HepG2 (cell line): ENCODE data around the gene MRPL20. TPM values are rescaled to one million over a fixed set of nuclear protein-coding genes. Genes with fewer than 3 reads are reported as not detected.

ENCODE experiments used
- ATM ChIP-seq: fragments of 450-650 bp; IDR thresholded peaks from 2 replicates; pipeline ENCODE4 v1.7.1; 2017; ENCODE audit warnings: mild to moderate bottlenecking, borderline replicate concordance
- FOXM1 ChIP-seq: sonication (generic); formaldehyde crosslinking; IDR thresholded peaks from 2 replicates; pipeline ENCODE4 v1.5.0; 2020; ENCODE audit warnings: missing genetic modification reagents
- HMGXB4 ChIP-seq, 2 experiments: sonication (generic) in 1 of 2; formaldehyde crosslinking in 1 of 2; IDR thresholded peaks; 2 replicates each; pipeline versions ENCODE4 v1.4.0 to v1.6.1; 2018 to 2020; ENCODE audit warnings: missing genetic modification reagents in 2 of 2, borderline replicate concordance in 1 of 2, low read depth in 1 of 2, mild to moderate bottlenecking in 1 of 2, missing biosample characterization in 1 of 2
- IRX3 ChIP-seq: sonication (generic); formaldehyde crosslinking; IDR thresholded peaks from 2 replicates; pipeline ENCODE4 v1.8.1; 2023; ENCODE audit warnings: mild to moderate bottlenecking, low read depth, missing genetic modification reagents, borderline replicate concordance
- KDM3A ChIP-seq: IDR thresholded peaks from 2 replicates; pipeline ENCODE4 v1.6.1; 2018; ENCODE audit warnings: low read depth, missing compliant biosample characterization
- KLF6 ChIP-seq: IDR thresholded peaks from 2 replicates; pipeline ENCODE4 v1.8.0; 2016; ENCODE audit warnings: missing biosample characterization, missing genetic modification reagents
- KMT2A ChIP-seq: sonication (generic); formaldehyde crosslinking; IDR thresholded peaks from 2 replicates; pipeline ENCODE4 v1.4.0; 2020; ENCODE audit warnings: missing genetic modification reagents
- MATR3 ChIP-seq: sonication (generic); formaldehyde crosslinking; IDR thresholded peaks from 2 replicates; pipeline ENCODE4 v1.4.0; 2020; ENCODE audit warnings: missing genetic modification reagents
- PRDM10 ChIP-seq: sonication (generic); formaldehyde crosslinking; IDR thresholded peaks from 2 replicates; pipeline ENCODE4 v1.4.0; 2020; ENCODE audit warnings: low read depth, missing genetic modification reagents
- RARA ChIP-seq: IDR thresholded peaks from 2 replicates; pipeline ENCODE4 v1.6.1; 2016; ENCODE audit warnings: missing genetic modification reagents, missing compliant biosample characterization
- SAFB2 ChIP-seq: sonication (generic); formaldehyde crosslinking; IDR thresholded peaks from 2 replicates; pipeline ENCODE4 v1.5.1; 2020; ENCODE audit warnings: missing genetic modification reagents, low read depth, mild to moderate bottlenecking, borderline replicate concordance
- ZBTB26 ChIP-seq: IDR thresholded peaks from 2 replicates; pipeline ENCODE4 v1.6.1; 2016; ENCODE audit warnings: missing compliant biosample characterization, missing genetic modification reagents, borderline replicate concordance
- ZNF101 ChIP-seq: sonication (generic); formaldehyde crosslinking; IDR thresholded peaks from 2 replicates; pipeline ENCODE4 v1.4.0; 2020; ENCODE audit warnings: mild to moderate bottlenecking, low read depth, missing genetic modification reagents, borderline replicate concordance
- ZNF225 ChIP-seq: sonication (generic); formaldehyde crosslinking; IDR thresholded peaks from 2 replicates; pipeline ENCODE4 v1.4.0; 2020; ENCODE audit warnings: mild to moderate bottlenecking, missing genetic modification reagents
- ZNF501 ChIP-seq: sonication (generic); formaldehyde crosslinking; IDR thresholded peaks from 2 replicates; pipeline ENCODE4 v1.5.1; 2020; ENCODE audit warnings: mild to moderate bottlenecking, moderate library complexity, missing genetic modification reagents
- ZNF546 ChIP-seq: sonication (generic); formaldehyde crosslinking; conservative IDR thresholded peaks from 2 replicates; pipeline ENCODE4 v1.8.1; 2023; ENCODE audit warnings: mild to moderate bottlenecking, missing genetic modification reagents
- ZNF567 ChIP-seq: sonication (generic); formaldehyde crosslinking; IDR thresholded peaks from 2 replicates; pipeline ENCODE4 v1.8.1; 2023; ENCODE audit warnings: mild to moderate bottlenecking, missing genetic modification reagents, borderline replicate concordance
- ZNF776 ChIP-seq: sonication (generic); formaldehyde crosslinking; IDR thresholded peaks from 2 replicates; pipeline ENCODE4 v1.4.0; 2020; ENCODE audit warnings: mild to moderate bottlenecking, missing genetic modification reagents
- polyA plus RNA-seq, 8 experiments: library from polyadenylated mRNA; depleted of rRNA in 3 of 8; stranded (reverse) in 7 of 8; unstranded in 1 of 8; fragments of >200 nt; fragmentation: Illumina TruSeq in 4 of 8; extraction: Trizol in 4 of 8; gene quantifications; 2 replicates each; pipeline versions ENCODE4 v1.2.1 to v1.2.3, GENCODE V29; 2011 to 2016; ENCODE audit warnings: low read depth in 4 of 8, missing spikeins in 1 of 8, mixed read lengths in 1 of 8; ENCODE audit not compliant: insufficient read depth in 1 of 8
- total RNA-seq, 5 experiments: library from RNA; depleted of rRNA; stranded (reverse); fragments of >200 nt; fragmentation: Illumina TruSeq; extraction: Trizol; gene quantifications; 2 replicates each; pipeline ENCODE4 v1.2.3, GENCODE V29; 2016; ENCODE audit warnings: low read depth in 1 of 5
- TF ChIP-seq, protein P1 (sequence below): sonication (generic); formaldehyde crosslinking; IDR thresholded peaks from 2 replicates; pipeline ENCODE4 v1.4.0; 2020; ENCODE audit warnings: low read depth, mild to moderate bottlenecking, missing genetic modification reagents

MRPL20 gene
- total and polyA plus RNA-seq, 2 of the 13 experiments (the other 11 are each of a cell fraction or from before 2014, with no cell fraction given), result 59.2 to 127 TPM

DNA sequence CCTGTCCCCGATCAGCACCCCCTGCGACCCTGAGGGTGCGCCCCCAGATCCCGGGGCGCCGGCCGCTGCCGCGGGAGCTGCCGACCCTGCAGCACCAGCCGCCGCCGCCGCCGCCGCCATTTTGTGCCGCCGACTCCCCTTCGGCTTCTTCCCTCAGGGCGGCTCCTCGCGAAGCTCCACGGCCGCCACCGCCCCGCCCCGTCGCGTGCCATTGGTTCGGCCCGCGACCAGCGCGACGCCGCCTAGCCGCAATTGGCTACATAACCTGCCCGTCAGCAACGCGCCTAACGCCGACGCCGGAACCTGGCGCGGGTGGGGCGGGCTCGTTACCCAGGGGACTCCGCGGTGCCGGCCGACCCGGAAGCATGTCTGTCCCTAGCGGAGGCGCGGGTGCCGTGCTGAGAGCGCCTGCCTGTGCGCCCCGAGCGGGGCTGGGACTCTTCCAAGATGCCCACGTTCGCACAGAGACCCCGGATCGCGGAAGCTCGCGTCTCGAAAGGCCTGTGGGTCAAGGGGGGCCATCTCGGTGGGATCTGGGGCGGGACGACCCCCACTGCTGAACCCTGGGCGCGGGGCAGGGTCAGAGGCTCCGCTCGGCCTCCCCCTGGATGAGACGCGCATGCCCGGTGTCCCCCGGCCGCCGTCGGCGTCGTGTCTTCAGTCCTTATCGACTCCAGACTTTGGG lies 7.8 kb downstream of the MRPL20 start, which contains the start of gene CCNL2 (continued):
- TF ChIP-seq PRDM10 (CRISPR knock-in tag) (0 out of 2 replicates have a peak, but pooled peaks have one; percentile 23), RARA (CRISPR knock-in tag) (peak; percentile 28; the same call in 1 of the 2 replicates), SAFB2 (CRISPR knock-in tag) (peak; percentile 3; the same call in 1 of the 2 replicates), ZBTB26 (peak; percentile 39; the same call in 1 of the 2 replicates), KLF6 (no peak), KMT2A (peak; percentile 77), ZNF567 (CRISPR knock-in tag) (no peak), HMGXB4 (CRISPR knock-in tag; IDR thresholded peaks at IDR 0.05; ENCODE audit: borderline replicate concordance in 1 of 2, low read depth in 1 of 2) (peak; percentile 52 to 93; a peak in 3 of 4 replicates), ZNF101 (CRISPR knock-in tag) (no peak; the same call in 1 of the 2 replicates), MATR3 (CRISPR knock-in tag) (no peak), IRX3 (CRISPR knock-in tag) (no peak; the same call in 1 of the 2 replicates), ATM (no peak), ZNF546 (CRISPR knock-in tag) (peak; percentile 22; the same call in 1 of the 2 replicates), KDM3A (CRISPR knock-in tag) (peak; percentile 78), ZNF501 (CRISPR knock-in tag) (peak; percentile 64), FOXM1 (CRISPR knock-in tag) (no peak), ZNF225 (CRISPR knock-in tag) (peak; percentile 67), ZNF776 (CRISPR knock-in tag) (no peak; the same call in 1 of the 2 replicates)
- TF ChIP-seq, protein P1, sequence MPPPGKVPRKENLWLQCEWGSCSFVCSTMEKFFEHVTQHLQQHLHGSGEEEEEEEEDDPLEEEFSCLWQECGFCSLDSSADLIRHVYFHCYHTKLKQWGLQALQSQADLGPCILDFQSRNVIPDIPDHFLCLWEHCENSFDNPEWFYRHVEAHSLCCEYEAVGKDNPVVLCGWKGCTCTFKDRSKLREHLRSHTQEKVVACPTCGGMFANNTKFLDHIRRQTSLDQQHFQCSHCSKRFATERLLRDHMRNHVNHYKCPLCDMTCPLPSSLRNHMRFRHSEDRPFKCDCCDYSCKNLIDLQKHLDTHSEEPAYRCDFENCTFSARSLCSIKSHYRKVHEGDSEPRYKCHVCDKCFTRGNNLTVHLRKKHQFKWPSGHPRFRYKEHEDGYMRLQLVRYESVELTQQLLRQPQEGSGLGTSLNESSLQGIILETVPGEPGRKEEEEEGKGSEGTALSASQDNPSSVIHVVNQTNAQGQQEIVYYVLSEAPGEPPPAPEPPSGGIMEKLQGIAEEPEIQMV (CRISPR knock-in tag), result peak; percentile 73
